OCI-LY1 (cell line): Measurements from ENCODE around the gene FHOD3.

Experiments
- H2AFZ ChIP-seq: fragments of 200-600 bp; sonication (generic), shearing (Covaris generic); 2 replicates; pipeline ENCODE4 v1.6.0; 2014; ENCODE audit warnings: antibody characterized with exemption, mild to moderate bottlenecking, low read length
- H3F3A ChIP-seq: fragments of 200-600 bp; sonication (generic), shearing (Covaris generic); 2 replicates; pipeline ENCODE4 v1.6.0; 2014; ENCODE audit warnings: mild to moderate bottlenecking, antibody characterized with exemption, low read length, moderate library complexity; ENCODE audit not compliant: insufficient read depth
- H3K27ac ChIP-seq: fragments of 200-600 bp; sonication (generic); 2 replicates; pipeline ENCODE4 v1.5.1; 2014; ENCODE audit warnings: low read length, mixed run types, mild to moderate bottlenecking, low read depth; ENCODE audit not compliant: poor library complexity, severe bottlenecking
- H3K27me3 ChIP-seq: fragments of 200-600 bp; sonication (generic); 2 replicates; pipeline ENCODE4 v1.6.0; 2014; ENCODE audit warnings: antibody characterized with exemption, mild to moderate bottlenecking, low read length, moderate library complexity; ENCODE audit not compliant: insufficient read depth
- H3K36me3 ChIP-seq: fragments of 200-600 bp; sonication (generic); 2 replicates; pipeline ENCODE4 v1.6.1; 2014; ENCODE audit warnings: mild to moderate bottlenecking, antibody characterized with exemption, low read length, moderate library complexity, mixed read lengths; ENCODE audit not compliant: insufficient read depth
- H3K4me1 ChIP-seq: fragments of 200-600 bp; sonication (generic); 2 replicates; pipeline ENCODE4 v1.5.1; 2014; ENCODE audit warnings: mild to moderate bottlenecking, low read length, moderate library complexity; ENCODE audit not compliant: insufficient read depth, severe bottlenecking
- H3K4me2 ChIP-seq: fragments of 200-600 bp; sonication (generic), shearing (Covaris generic); 2 replicates; pipeline ENCODE4 v1.6.1; 2014; ENCODE audit warnings: low read length
- H3K4me3 ChIP-seq: fragments of 200-600 bp; sonication (generic); 2 replicates; pipeline ENCODE4 v1.5.1; 2014; ENCODE audit warnings: low read length, low read depth, mild to moderate bottlenecking, mixed read lengths; ENCODE audit not compliant: poor library complexity, severe bottlenecking
- H3K79me2 ChIP-seq: fragments of 200-600 bp; shearing (Covaris generic); 2 replicates; pipeline ENCODE4 v1.6.1; 2016; ENCODE audit warnings: mixed run types, low read length, mixed read lengths; ENCODE audit not compliant: insufficient read depth
- H3K9ac ChIP-seq: fragments of 200-600 bp; sonication (generic), shearing (Covaris generic); 2 replicates; pipeline ENCODE4 v1.6.1; 2014; ENCODE audit warnings: mild to moderate bottlenecking, low read length, mixed read lengths
- H3K9me2 ChIP-seq: fragments of 200-600 bp; sonication (generic), shearing (Covaris generic); 2 replicates; pipeline ENCODE4 v1.6.1; 2014; ENCODE audit warnings: low read depth, mild to moderate bottlenecking, low read length, mixed read lengths
- H3K9me3 ChIP-seq: fragments of 200-600 bp; shearing (Covaris generic); 2 replicates; pipeline ENCODE4 v1.6.1; 2014; ENCODE audit warnings: low read length, mixed read lengths
- H4K20me1 ChIP-seq: fragments of 200-600 bp; sonication (generic), shearing (Covaris generic); 2 replicates; pipeline ENCODE4 v1.6.0; 2016; ENCODE audit warnings: mild to moderate bottlenecking, low read length; ENCODE audit not compliant: insufficient read depth
- CTCF ChIP-seq: fragments of 200-600 bp; sonication (generic), shearing (Covaris generic); IDR thresholded peaks from 2 replicates; pipeline ENCODE4 v1.5.1; 2017; ENCODE audit warnings: mild to moderate bottlenecking, antibody characterized with exemption, low read length, moderate library complexity, mixed read lengths
- EZH2 ChIP-seq: fragments of 200-600 bp; sonication (generic), shearing (Covaris generic); IDR thresholded peaks from 2 replicates; pipeline ENCODE4 v1.8.0; 2017; ENCODE audit warnings: borderline replicate concordance, mixed run types, mild to moderate bottlenecking, antibody characterized with exemption, low read length, moderate library complexity, mixed read lengths

Gene FHOD3

DNA sequence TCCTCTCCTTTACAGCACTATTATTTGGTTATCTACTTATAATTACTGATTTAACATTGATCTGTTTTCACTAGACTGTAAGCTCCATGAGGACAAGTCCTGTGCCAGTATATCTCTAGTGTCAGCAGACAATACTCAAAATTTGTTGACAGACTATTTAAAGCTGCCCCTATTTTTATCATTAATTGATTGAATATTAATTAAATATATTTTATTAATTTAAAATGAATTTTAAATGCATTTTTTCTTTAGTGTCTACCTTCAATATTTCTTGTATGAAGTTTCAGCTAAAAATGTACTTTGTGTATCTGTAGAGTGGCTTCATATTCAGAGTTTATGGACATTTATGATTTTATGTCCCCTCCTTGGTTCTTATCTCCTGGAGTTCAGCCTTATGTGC, 26.4 kb upstream of the FHOD3 start:
- H3K9ac ChIP-seq = no peak overlapping the region
- H3K4me1 ChIP-seq = no peaks in the 10 kb centered on the region
- TF ChIP-seq EZH2 = no peak
- TF ChIP-seq CTCF = no peak
- no peak overlapping the region for H3K4me2 ChIP-seq
- H3K36me3 ChIP-seq = no peaks in the 10 kb centered on the region
- H3K9me2 ChIP-seq = no peaks in the 10 kb centered on the region
- no peaks in the 10 kb centered on the region for H3F3A ChIP-seq
- no peaks in the 10 kb centered on the region for H3K9me3 ChIP-seq
- H2AFZ ChIP-seq = no peak overlapping the region
- H3K27me3 ChIP-seq = no peaks in the 10 kb centered on the region; the same call in 1 of the 2 replicates
- no peak overlapping the region for H3K4me3 ChIP-seq
- H4K20me1 ChIP-seq = no peaks in the 10 kb centered on the region
- H3K27ac ChIP-seq = no peak overlapping the region
- H3K79me2 ChIP-seq = no peaks in the 10 kb centered on the region

GRCh38 chr18:36273347-36273746, 24.2 kb upstream of the FHOD3 start:
- Histone ChIP-seq H3F3A (no peaks in the 10 kb centered on the region), H3K9me2 (no peaks in the 10 kb centered on the region), H3K79me2 (no peaks in the 10 kb centered on the region), H3K36me3 (no peaks in the 10 kb centered on the region), H3K27me3 (no peaks in the 10 kb centered on the region), H3K4me2 (no peak overlapping the region), H3K27ac (no peak overlapping the region), H4K20me1 (no peaks in the 10 kb centered on the region), H3K4me1 (no peaks in the 10 kb centered on the region), H2AFZ (no peak overlapping the region), H3K9me3 (no peaks in the 10 kb centered on the region), H3K4me3 (no peak overlapping the region), H3K9ac (no peak overlapping the region)
- no peak for TF ChIP-seq CTCF
- TF ChIP-seq EZH2 = no peak

GRCh38 chr18:36274083-36274715, 23.3 kb upstream of the FHOD3 start:
- Histone ChIP-seq H3K4me2 (no peak overlapping the region), H3K4me3 (no peak overlapping the region)
- TF ChIP-seq EZH2 (no peak), CTCF (no peak)

More at GRCh38 chr18:36274083-36274715, 23.3 kb upstream of the FHOD3 start:
- H3K36me3 ChIP-seq = no peaks in the 10 kb centered on the region
- no peaks in the 10 kb centered on the region for H3K9me3 ChIP-seq
- no peaks in the 10 kb centered on the region for H3K27me3 ChIP-seq
- H3K9ac ChIP-seq = no peak overlapping the region
- no peaks in the 10 kb centered on the region for H3F3A ChIP-seq
- no peaks in the 10 kb centered on the region for H3K79me2 ChIP-seq
- H2AFZ ChIP-seq = no peak overlapping the region
- no peak overlapping the region for H3K27ac ChIP-seq
- no peaks in the 10 kb centered on the region for H4K20me1 ChIP-seq
- no peaks in the 10 kb centered on the region for H3K9me2 ChIP-seq
- H3K4me1 ChIP-seq = no peaks in the 10 kb centered on the region
